ENCODE measurements around the gene ATF6.

Gene ATF6

GRCh38 chr1:161935264-161935663 lies 169.1 kb downstream of the ATF6 start:
- POLR2A ChIA-PET, result no interaction called here

GRCh38 chr1:161936786-161937185 lies 170.7 kb downstream of the ATF6 start:
- POLR2A ChIA-PET, result no interaction called here
- CTCF ChIA-PET, result no interaction called here
- no peak overlapping the region for H3K4me3 ChIP-seq (ENCODE audit: low read depth, low read length)
- TF ChIP-seq CTCF (IDR thresholded peaks at IDR 0.05; ENCODE audit: insufficient read depth, low read length, missing control alignments), result no peak
- no peak for DNase-seq (ENCODE audit: low read depth, low spot score)

More at GRCh38 chr1:161935264-161935663, 169.1 kb downstream of the ATF6 start:
- no peak for DNase-seq (ENCODE audit: low read depth, low spot score)
- H3K4me3 ChIP-seq (ENCODE audit: low read depth, low read length), result no peak overlapping the region
- CTCF ChIA-PET, result no interaction called here
- TF ChIP-seq CTCF (IDR thresholded peaks at IDR 0.05; ENCODE audit: insufficient read depth, low read length, missing control alignments), result no peak

- no peak overlapping the region for H3K4me3 ChIP-seq (ENCODE audit: low read depth, low read length)
- ChIA-PET POLR2A (no interaction called here), CTCF (no interaction called here)
- no peak for TF ChIP-seq CTCF (IDR thresholded peaks at IDR 0.05; ENCODE audit: insufficient read depth, low read length, missing control alignments)
- DNase-seq (ENCODE audit: low read depth, low spot score), result no peak
Measured at GRCh38 chr1:161940866-161941591, 174.9 kb downstream of the ATF6 start.

GRCh38 chr1:161941726-161942436 lies 175.8 kb downstream of the ATF6 start:
- ChIA-PET CTCF (no interaction called here), POLR2A (no interaction called here)
- no peak for DNase-seq (ENCODE audit: low read depth, low spot score)
- TF ChIP-seq CTCF (IDR thresholded peaks at IDR 0.05; ENCODE audit: insufficient read depth, low read length, missing control alignments), result no peak
- no peak overlapping the region for H3K4me3 ChIP-seq (ENCODE audit: low read depth, low read length)

GRCh38 chr1:161943737-161944136 lies 177.6 kb downstream of the ATF6 start:
- CTCF ChIA-PET, result interaction anchor here (1.0 to 1.2 kb wide), 2 partner anchors 46 to 93 kb away, joined by 3 read pairs; no protein-coding TSS in a partner anchor
- no peak for DNase-seq (ENCODE audit: low read depth, low spot score)
- TF ChIP-seq CTCF (IDR thresholded peaks at IDR 0.05; ENCODE audit: insufficient read depth, low read length, missing control alignments), result no peak
- POLR2A ChIA-PET, result no interaction called here
- no peak overlapping the region for H3K4me3 ChIP-seq (ENCODE audit: low read depth, low read length)

- DNase-seq (ENCODE audit: low read depth, low spot score), result no peak
- ChIA-PET CTCF (interaction anchor here (0.7 to 1.0 kb wide), 2 partner anchors 29 to 45 kb away, joined by 3 read pairs; no protein-coding TSS in a partner anchor), POLR2A (no interaction called here)
- no peak for TF ChIP-seq CTCF (IDR thresholded peaks at IDR 0.05; ENCODE audit: insufficient read depth, low read length, missing control alignments)
- H3K4me3 ChIP-seq (ENCODE audit: low read depth, low read length), result no peak overlapping the region
Measured at GRCh38 chr1:161944381-161944780, 178.3 kb downstream of the ATF6 start.

Data from AG04449 (cell line).